Lower leg skin (tissue), 4 donors: ENCODE measurements around the gene ASB5. TPM values are rescaled to one million over a fixed set of nuclear protein-coding genes. Genes with fewer than 3 reads are reported as not detected.

ENCODE experiments used
- DNase-seq, 2 donors: peaks; one replicate each; pipeline ENCODE4 v3.0.0-alpha.2; 2019; ENCODE audit warnings: low spot score in 2 of 2
- H3K4me3 ChIP-seq: fragments of 200-600 bp; sonication (generic); 2 replicates; pipeline ENCODE4 v1.5.1; 2017; ENCODE audit warnings: mild to moderate bottlenecking, low read depth; ENCODE audit not compliant: poor library complexity, severe bottlenecking
- POLR2A ChIP-seq, 2 donors: fragments of 450-650 bp; IDR thresholded peaks; one replicate each; pipeline ENCODE4 v1.6.1; 2016 to 2017; ENCODE audit warnings: antibody characterized with exemption in 2 of 2, mild to moderate bottlenecking in 1 of 2, moderate library complexity in 1 of 2
- WGBS, 2 donors: methylation state at CpG; one replicate each; pipeline ENCODE4 v1.1.5; 2018; 5-methylcytosine and 5-hydroxymethylcytosine counted together
- intact Hi-C: fragments of 100-400 bp; cut with DNase I; formaldehyde crosslinking; loops from one replicate; pipeline ENCODE4 v1.15.0; 2023; ENCODE audit warnings: low total_unique reads
- total RNA-seq, 4 donors: library from RNA; depleted of rRNA; stranded (reverse); fragments of >200 nt; gene quantifications; one replicate each; pipeline ENCODE4 v1.1.0, GENCODE V29; 2016
- TF ChIP-seq, protein P1 (sequence below), 3 donors: fragments of 450-650 bp; IDR thresholded peaks; one replicate each; pipeline ENCODE4 v1.5.1; 2016; ENCODE audit warnings: antibody characterized with exemption in 3 of 3, mild to moderate bottlenecking in 3 of 3, moderate library complexity in 2 of 3

Gene ASB5
- total RNA-seq, 4 donors from 2014 or later: 0.07 TPM; not detected in 3

DNA sequence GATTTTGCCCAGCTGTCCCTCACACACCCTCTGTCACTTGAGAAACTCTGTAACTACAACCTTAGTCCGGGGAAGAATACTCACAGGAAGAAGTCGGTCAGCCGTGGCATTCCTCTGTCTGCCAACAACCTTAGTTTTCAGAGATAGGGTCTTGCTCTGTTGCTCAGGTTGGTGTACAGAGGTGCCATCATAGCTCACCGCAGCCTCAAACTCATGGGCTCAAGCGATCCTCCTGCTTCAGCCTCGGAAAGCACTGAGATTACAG lies 38.6 kb upstream of the ASB5 start:
- no peak for TF ChIP-seq POLR2A (IDR thresholded peaks at IDR 0.05)
- TF ChIP-seq, protein P1, sequence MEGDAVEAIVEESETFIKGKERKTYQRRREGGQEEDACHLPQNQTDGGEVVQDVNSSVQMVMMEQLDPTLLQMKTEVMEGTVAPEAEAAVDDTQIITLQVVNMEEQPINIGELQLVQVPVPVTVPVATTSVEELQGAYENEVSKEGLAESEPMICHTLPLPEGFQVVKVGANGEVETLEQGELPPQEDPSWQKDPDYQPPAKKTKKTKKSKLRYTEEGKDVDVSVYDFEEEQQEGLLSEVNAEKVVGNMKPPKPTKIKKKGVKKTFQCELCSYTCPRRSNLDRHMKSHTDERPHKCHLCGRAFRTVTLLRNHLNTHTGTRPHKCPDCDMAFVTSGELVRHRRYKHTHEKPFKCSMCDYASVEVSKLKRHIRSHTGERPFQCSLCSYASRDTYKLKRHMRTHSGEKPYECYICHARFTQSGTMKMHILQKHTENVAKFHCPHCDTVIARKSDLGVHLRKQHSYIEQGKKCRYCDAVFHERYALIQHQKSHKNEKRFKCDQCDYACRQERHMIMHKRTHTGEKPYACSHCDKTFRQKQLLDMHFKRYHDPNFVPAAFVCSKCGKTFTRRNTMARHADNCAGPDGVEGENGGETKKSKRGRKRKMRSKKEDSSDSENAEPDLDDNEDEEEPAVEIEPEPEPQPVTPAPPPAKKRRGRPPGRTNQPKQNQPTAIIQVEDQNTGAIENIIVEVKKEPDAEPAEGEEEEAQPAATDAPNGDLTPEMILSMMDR (IDR thresholded peaks at IDR 0.05): no peak
- no peak overlapping the region for H3K4me3 ChIP-seq
- intact Hi-C loops: no loop called here
- 75 to 84% methylated on average over 6 of the region's 6 CpGs for WGBS, 2 donors
- no peak for DNase-seq

DNA sequence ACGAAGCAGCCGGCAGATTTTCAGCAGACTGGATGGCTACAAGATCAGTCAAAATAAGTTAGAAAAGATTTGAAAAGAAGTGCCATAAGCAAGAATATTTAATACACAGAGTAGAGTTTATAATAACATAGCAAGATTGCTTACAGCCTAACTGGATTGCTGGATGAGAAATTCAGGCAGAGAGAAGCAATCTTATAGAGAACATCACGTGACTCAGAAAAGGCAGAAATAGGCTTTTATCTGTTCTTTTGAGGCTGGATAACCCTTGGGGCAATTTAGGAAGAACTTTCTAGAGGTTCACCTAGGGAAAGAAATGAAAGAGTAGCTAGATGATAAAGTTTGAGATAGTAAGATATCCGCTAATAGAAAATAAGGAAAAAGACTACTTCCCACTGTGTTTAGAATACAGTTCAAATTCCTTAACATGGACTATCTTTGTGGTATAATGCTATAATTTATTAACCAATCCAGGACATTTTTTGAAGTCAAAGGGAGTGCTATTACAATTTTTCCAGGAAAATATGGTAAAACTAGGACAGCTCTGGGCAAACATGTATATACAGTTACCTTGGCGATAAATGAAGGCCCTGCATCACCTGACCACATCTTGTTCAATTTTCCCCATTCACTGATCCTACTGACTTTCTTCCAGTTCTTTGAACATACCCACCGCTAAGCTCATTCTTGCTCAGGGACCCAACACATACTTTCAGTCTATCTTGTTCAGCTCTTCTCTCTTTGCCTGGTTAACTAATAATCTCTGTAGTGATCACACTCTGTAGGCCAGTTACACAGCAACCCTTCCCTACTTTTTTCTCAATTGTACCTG lies 38.0 kb upstream of the ASB5 start:
- TF ChIP-seq, protein P1 (IDR thresholded peaks at IDR 0.05): no peak
- TF ChIP-seq POLR2A (IDR thresholded peaks at IDR 0.05): no peak
- no peak for DNase-seq
- H3K4me3 ChIP-seq: no peak overlapping the region
- WGBS, 2 donors: 85 to 86% methylated on average over 6 of the region's 6 CpGs
- intact Hi-C loops: no loop called here

DNA sequence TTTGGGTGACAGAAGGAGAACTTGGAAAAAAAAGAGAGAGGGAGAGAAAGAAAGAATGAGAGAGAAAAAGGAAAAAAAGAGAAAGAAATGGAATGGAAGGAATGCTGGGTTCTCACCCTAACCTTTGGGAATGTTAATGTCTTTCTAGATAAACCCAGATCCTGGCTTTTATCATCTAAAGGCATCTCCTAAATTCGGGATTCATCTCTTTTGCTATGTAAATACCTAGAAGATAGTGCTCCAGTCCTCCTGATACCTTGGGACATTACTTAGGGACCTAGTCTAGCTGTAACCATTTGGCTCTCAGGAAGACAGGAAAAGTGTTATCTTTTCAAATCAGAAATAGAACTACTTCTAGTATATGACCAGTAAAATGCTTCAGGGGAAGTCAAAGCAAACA lies 34.9 kb upstream of the ASB5 start:
- TF ChIP-seq POLR2A (IDR thresholded peaks at IDR 0.05): no peak
- TF ChIP-seq, protein P1 (IDR thresholded peaks at IDR 0.05): no peak
- no peak for DNase-seq
- WGBS, 2 donors: 23 to 32% methylated on average over 1 of the region's 1 CpG
- intact Hi-C loops: no loop called here
- no peak overlapping the region for H3K4me3 ChIP-seq

DNA sequence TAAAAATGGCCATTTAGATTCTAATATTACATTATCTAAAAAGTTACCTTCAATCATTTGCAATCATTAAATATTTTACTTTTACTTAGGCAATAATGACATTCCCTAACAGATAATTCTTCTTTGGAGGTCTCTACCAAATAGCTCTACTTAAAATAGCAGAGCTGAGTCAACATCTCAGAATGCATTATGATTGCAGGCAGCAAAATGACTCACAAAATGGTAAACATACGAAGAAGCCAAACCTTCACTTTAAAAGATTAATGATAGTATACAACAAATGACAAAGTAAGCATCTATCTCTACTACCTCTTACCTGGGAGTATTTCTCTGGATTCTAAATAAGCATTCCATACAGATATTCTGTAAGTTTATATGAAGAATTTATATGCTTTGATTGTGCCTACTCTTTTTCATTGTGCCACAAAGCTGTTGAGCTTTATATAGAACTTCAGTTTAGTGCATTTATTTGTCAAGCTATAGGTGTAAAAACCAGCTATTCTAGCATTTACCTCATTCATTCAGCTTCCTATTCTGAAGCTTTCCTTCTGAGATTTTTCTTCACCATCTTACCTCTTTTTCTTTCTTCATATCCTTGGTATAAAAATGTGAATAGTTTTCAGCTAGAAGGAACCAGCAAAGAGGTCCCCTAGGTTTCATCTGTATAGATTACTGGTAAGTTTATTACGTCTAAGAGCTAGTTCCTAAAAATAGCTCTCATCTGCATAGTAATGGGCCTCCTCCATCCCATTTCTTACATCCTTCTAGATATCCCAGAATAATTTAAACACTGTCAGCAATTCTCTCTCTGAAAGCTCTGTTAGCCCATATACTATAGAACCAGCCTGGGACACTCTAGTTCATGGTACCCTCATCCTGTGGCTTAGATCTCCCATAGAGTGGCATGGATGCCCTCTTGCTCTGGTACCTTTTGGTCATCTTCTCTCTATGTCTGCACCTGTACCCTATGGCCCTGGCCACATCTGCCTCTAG lies 33.6 kb upstream of the ASB5 start:
- DNase-seq: no peak
- 41 to 45% methylated on average over 2 of the region's 2 CpGs for WGBS, 2 donors

DNA sequence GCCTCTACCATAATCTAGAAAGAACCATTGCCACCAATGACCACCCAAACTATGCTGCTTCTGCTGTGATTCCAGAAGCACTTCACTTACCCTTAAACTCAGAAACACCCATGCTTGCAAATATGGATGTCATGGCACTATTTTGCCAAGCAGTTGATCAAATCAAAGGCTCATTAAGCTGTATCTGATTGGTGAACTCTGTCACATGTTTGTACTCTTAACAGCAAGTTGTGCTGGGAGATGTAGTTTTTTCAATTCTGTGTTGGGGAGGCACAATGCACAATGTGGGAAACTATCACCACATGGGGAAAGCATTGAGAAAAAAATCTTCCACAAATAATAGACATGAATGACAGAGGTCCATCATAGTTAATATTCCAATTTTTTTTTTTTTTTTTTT lies 31.5 kb upstream of the ASB5 start:
- intact Hi-C loops: no loop called here
- no peak for DNase-seq
- H3K4me3 ChIP-seq: no peak overlapping the region

More for the DNA sequence above, 33.6 kb upstream of the ASB5 start:
- no peak for TF ChIP-seq POLR2A (IDR thresholded peaks at IDR 0.05)
- TF ChIP-seq, protein P1 (IDR thresholded peaks at IDR 0.05): no peak
- no peak overlapping the region for H3K4me3 ChIP-seq
- intact Hi-C loops: loop anchor here (1.0 kb wide), 1 partner anchor 28 kb away; no protein-coding TSS in a partner anchor

More for the DNA sequence above, 31.5 kb upstream of the ASB5 start:
- TF ChIP-seq, protein P1 (IDR thresholded peaks at IDR 0.05): no peak
